ENCODE data around the gene CYP4F3.
"Not testable (repeated sequence)": the region's sequence is repeated elsewhere in the genome, so short reads cannot be mapped to it uniquely, and the experiment has no call there.

DNA sequence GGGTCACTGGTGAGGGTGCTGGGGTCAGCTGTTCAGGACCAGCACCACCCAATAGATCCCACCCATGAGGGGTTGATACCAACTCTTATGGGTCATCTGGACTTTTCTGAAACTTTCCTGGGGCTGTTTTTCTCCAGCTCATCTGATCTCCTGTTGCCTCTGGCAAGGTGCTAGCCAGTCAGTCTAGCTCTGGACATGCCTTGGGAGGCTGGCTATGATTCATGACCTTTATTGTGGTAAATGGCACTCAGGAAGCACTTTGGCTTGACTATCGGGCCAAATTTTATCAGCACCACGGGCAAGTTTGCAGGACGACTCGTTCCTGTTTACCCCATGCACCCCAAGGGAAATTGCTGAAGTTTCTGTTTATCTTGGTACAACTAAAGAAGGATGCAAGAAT lies 46.9 kb upstream of the CYP4F3 start:
- TF ChIP-seq EZH2phosphoT487 (IDR thresholded peaks at IDR 0.05; ENCODE audit: insufficient read depth, low read depth); EZH2 (IDR thresholded peaks at IDR 0.05; ENCODE audit: insufficient read depth, poor library complexity, severe bottlenecking): not testable (repeated sequence)
